ENCODE data around the gene BRWD1. TPM values are rescaled to one million over a fixed set of nuclear protein-coding genes. Genes with fewer than 3 reads are reported as not detected.

Gene BRWD1
- total and polyA plus RNA-seq, 10 donors: 7.2 to 98.0 (median 55.7) TPM

- Histone ChIP-seq H3K27me3 (replicated peaks in 1 of 7) (no peaks in the 10 kb centered on the region), H3K36me3 (no peaks in the 10 kb centered on the region), H3K27ac (no peak overlapping the region), H3K4me1 (peaks cover 5 to 37% (median 10%) of the 10 kb centered on the region in 6 donors), H3K4me3 (no peak overlapping the region), H3K9me3 (no peaks in the 10 kb centered on the region)
- intact Hi-C loops (cut with DNase I; ENCODE audit: low total_unique reads): loop anchor here (10.0 kb wide), 1 partner anchor 67 kb away; a partner anchor contains a TSS
- no peak for TF ChIP-seq POLR2AphosphoS5 (IDR thresholded peaks at IDR 0.05)
- no peak for TF ChIP-seq POLR2A (IDR thresholded peaks at IDR 0.05)
- TF ChIP-seq, protein P1, sequence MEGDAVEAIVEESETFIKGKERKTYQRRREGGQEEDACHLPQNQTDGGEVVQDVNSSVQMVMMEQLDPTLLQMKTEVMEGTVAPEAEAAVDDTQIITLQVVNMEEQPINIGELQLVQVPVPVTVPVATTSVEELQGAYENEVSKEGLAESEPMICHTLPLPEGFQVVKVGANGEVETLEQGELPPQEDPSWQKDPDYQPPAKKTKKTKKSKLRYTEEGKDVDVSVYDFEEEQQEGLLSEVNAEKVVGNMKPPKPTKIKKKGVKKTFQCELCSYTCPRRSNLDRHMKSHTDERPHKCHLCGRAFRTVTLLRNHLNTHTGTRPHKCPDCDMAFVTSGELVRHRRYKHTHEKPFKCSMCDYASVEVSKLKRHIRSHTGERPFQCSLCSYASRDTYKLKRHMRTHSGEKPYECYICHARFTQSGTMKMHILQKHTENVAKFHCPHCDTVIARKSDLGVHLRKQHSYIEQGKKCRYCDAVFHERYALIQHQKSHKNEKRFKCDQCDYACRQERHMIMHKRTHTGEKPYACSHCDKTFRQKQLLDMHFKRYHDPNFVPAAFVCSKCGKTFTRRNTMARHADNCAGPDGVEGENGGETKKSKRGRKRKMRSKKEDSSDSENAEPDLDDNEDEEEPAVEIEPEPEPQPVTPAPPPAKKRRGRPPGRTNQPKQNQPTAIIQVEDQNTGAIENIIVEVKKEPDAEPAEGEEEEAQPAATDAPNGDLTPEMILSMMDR (IDR thresholded peaks at IDR 0.05 in 8 of 11, conservative IDR thresholded peaks at IDR 0.05 in 3 of 11): no peak
- WGBS, 5 donors: 56 to 71% (median 65%) methylated on average over 11 of the region's 11 CpGs
- DNase-seq: no peak
Observed at GRCh38 chr21:39317134-39318090, 4.0 kb upstream of the BRWD1 start.

GRCh38 chr21:39316729-39317128 lies 3.3 kb upstream of the BRWD1 start:
- Histone ChIP-seq H3K4me3 (no peak overlapping the region), H3K9me3 (no peaks in the 10 kb centered on the region), H3K27ac (no peak overlapping the region), H3K4me1 (peaks cover 11 to 44% (median 16%) of the 10 kb centered on the region in 6 donors), H3K27me3 (replicated peaks in 1 of 7) (no peaks in the 10 kb centered on the region), H3K36me3 (peaks cover 0 to under 1% (median 0%) of the 10 kb centered on the region in 6 donors)
- TF ChIP-seq, protein P1 (IDR thresholded peaks at IDR 0.05 in 8 of 11, conservative IDR thresholded peaks at IDR 0.05 in 3 of 11): no peak
- no peak for TF ChIP-seq POLR2AphosphoS5 (IDR thresholded peaks at IDR 0.05)
- TF ChIP-seq POLR2A (IDR thresholded peaks at IDR 0.05): no peak
- intact Hi-C loops (cut with DNase I; ENCODE audit: low total_unique reads): loop anchor here (10.0 kb wide), 1 partner anchor 68 kb away; a partner anchor contains a TSS
- no peak for DNase-seq
- WGBS, 5 donors: 91 to 95% (median 93%) methylated on average over 6 of the region's 6 CpGs

GRCh38 chr21:39315603-39316445 lies 2.4 kb upstream of the BRWD1 start:
- no peaks in the 10 kb centered on the region for H3K9me3 ChIP-seq
- H3K27me3 ChIP-seq (replicated peaks in 1 of 7): no peaks in the 10 kb centered on the region
- H3K4me1 ChIP-seq: peaks cover 16 to 53% (median 25%) of the 10 kb centered on the region in 6 donors
- DNase-seq: no peak
- H3K4me3 ChIP-seq: no peak overlapping the region
- intact Hi-C loops (cut with DNase I; ENCODE audit: low total_unique reads): loop anchor here (10.0 kb wide), 1 partner anchor 69 kb away; a partner anchor contains a TSS
- H3K27ac ChIP-seq: peak overlapping the region in 1 of 8 donors; percentile 18
- H3K36me3 ChIP-seq: peaks cover 0 to 10% (median under 1%) of the 10 kb centered on the region in 6 donors
- WGBS, 5 donors: 66 to 73% (median 71%) methylated on average over 9 of the region's 9 CpGs
- TF ChIP-seq POLR2A (IDR thresholded peaks at IDR 0.05): no peak
- TF ChIP-seq, protein P1 (IDR thresholded peaks at IDR 0.05 in 8 of 11, conservative IDR thresholded peaks at IDR 0.05 in 3 of 11): no peak
- TF ChIP-seq POLR2AphosphoS5 (IDR thresholded peaks at IDR 0.05): no peak
